HG03439 (cell line): ENCODE results near the gene DNAJB5.

Experiments used
- ATAC-seq: cut with Tn5 transposase; IDR thresholded peaks from one replicate; pipeline ENCODE4 v1.9.1; 2021; ENCODE audit warnings: mild to moderate bottlenecking, moderate library complexity; ENCODE audit not compliant: unreplicated experiment

Gene DNAJB5

GRCh38 chr9:34983209-34983608 lies 6.3 kb upstream of the DNAJB5 start:
- ATAC-seq, result no peak

- no peak for ATAC-seq
Observed at GRCh38 chr9:34984049-34984448, 5.5 kb upstream of the DNAJB5 start.

DNA sequence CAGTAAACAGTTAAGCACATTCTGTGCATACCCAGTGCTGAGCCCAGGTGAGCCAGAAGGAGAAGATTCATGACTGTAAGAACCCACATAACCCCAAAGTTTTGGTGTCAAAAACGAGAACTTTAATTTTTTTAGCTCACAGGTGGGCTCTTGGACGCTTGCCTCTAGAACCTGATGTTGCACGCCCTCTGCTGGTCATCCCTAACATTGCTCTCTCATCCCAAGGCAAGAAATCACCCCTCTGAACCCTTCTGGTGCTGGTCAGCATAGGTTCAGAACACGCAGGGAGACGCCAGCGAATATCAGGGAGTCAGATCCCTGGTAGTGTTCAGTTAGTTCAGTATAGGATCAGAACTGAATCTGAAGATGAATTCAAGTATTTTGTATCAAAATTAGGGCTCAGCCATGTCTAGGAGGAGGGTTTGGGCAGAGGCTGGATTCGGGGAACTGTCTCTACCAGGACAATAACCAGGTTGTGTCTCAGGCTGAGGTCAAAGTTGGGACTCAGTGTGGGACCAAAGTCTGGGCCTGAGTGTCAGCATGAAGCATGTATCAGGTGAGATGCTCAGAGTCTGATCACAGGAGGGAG lies 4.1 kb upstream of the DNAJB5 start:
- ATAC-seq, result no peak

- ATAC-seq, result no peak
Observed at GRCh38 chr9:34986540-34987047, 3.0 kb upstream of the DNAJB5 start.

- no peak for ATAC-seq
Observed at GRCh38 chr9:34987160-34987901, 2.2 kb upstream of the DNAJB5 start.

GRCh38 chr9:34988218-34989002 lies 1.1 kb upstream of the DNAJB5 start:
- no peak for ATAC-seq

DNA sequence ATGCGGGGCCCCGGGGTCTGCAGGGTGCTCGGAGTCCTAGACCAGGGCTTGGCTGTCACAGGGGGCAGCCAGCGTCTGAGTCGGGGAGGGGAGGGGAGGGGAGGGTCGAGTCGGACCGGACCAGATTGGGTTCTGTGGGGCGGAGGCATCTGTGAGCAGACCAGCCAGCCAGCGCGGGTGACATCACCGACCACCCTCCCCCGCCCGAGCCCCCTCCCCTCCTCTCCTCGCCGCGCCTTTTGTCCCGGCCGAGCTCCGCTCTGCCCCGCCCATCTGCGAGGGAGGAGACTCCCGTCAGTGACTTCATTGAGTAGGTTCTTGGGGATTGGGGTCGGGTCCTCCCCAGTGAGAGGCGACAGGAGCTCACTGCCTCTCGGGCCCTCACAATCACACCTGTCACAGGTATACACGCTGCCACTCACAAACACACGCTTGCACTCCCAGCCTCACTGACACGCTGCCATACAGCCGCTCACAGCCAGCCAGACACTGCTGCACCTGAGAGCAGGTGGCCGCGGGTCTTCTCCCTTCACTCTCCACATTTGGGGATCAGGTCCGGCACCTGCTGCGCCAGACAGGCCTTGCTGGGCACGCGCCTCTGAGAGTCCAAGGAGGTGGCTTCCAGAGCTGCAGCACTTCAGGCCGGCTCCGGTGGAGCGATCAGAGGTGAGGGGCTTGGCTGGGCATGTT lies 546 bp downstream of the DNAJB5 start:
- ATAC-seq, result no peak

DNA sequence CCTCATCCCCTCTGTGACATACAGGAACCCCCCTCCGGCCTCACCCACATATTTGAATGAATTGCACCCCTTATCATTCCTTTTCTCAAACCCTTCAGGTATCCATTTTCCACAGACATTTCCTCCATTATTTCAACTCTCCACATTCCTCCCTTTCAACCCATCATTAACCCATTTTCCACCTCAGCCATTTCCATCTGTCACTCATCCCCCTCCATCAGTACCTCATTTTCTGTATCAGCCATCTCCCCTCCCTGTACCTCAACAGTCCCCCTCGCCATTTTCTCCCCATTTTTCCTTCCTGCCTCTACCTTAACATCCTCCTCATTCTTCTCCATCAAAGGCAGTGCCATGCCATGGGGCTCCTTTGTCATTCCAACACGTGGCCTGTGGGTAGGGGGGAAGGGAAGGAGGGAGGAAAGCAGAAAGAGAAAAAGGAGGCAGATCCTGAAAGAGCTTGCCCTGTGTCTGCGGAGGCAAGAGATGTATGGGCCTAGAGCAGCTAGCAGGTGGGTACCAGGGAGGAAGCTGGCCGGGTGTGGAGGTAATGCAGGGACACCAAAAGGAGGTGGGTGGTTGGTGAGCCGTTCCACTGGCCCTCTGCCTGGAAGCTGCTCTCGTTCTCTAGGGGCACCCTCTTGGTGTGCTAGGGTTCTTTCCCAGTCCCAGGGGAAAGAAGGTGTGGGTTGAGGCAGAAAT lies 1.5 kb downstream of the DNAJB5 start:
- no peak for ATAC-seq

DNA sequence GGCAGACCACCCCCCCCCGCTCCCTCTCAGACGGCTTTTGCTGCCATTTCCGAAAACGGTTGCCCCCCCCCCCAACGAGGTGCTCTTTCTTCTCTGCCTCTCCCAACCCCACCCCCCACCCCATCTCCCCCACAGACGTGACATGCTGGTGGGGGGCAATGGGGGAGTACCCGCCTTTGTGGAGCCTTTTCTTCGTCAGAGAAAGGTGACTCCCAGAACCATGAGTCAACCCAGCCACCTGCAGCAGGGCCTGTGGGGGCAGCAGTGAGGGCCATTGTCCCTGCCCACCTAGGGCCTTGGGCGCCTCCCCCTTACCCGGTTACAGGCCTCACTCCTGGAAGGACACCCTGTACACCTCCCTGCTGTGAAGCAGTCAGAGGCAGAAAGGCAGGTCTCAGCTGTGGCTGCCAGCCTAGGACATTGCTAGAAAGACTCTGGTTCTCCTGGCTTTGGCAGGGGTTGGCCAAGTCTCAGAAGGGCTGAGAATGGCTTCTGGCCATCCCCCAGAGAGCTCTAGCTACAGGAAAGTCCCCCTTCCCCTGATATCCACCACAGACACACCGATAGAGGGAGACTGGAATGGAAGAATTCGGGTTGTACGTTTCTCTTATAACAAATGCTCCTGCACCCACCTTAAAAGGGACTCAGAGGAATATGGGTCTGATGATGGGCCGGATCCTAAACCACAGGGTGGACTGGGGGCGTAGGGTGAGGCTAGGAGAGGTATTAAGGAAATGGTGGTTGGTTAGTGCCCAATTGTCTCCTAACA lies 2.2 kb downstream of the DNAJB5 start:
- ATAC-seq, result no peak

GRCh38 chr9:34992376-34992951 lies 2.9 kb downstream of the DNAJB5 start:
- ATAC-seq, result no peak

GRCh38 chr9:34993502-34994259 lies 4.1 kb downstream of the DNAJB5 start:
- ATAC-seq, result no peak

DNA sequence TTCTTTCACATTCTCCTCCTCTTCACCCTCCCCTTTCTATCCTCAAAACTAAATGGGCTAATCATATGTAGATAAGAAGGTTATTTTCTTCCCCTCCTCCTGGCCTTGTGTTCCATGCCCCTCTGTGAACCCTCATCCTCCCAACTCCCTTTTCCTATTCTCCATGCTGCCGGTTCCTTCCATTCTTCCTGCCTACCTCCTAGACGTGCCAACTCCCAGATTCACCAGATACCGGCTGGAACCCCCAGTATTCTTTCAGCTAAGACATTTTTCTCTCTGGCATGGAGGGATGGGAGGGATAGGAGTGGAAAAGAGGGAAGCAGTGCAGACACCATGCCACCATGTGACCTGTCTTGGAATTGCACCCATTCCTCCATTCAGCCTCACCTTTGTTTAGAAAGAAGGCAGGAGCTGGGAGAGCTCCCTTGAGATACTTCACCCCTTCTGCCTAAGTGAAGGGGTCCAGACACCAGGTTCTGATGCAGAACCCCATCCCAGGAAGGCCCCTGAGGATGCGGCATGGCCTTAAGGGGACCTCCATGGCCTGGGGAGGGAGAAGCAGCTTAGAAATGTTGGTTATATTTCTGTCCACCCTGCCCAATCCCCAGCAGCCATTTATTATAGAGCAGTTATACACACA lies 4.8 kb downstream of the DNAJB5 start:
- no peak for ATAC-seq

DNA sequence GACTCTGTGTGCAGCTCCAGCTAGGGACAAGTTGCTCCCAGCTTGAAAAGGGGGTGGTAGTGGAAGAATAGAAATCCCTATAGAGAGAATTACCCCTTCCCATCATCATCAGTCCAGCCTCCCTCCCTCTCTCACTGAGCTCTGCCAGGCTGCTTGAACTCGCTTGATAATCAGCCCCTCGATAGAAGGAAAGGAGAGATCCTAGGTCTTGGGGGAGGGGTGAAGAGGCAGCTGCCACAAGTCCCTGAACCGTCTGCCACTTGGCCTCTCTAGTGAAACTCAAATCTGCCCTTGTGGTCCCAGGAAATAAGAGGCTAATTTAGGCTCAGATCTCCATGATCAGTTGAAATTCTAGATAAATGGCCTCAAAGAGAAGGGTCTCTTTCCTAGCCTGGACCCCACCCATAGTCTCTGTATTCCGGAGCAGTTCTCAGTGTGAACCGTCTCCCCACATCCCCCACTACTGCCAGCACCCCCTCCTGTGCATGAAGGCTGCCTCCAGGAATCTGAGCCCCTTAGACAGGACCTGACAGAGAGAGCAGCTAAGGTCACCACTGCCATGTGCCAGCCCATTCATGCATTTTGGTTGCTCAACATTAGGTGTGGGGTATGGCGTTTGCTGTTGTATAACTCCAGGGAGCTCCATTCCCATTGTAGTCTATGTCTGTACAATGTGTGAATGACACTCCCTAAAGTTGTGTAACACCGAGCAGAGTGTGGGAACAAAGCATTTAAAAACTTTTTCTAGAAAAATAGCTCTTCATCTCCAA lies 5.5 kb downstream of the DNAJB5 start:
- ATAC-seq, result no peak

DNA sequence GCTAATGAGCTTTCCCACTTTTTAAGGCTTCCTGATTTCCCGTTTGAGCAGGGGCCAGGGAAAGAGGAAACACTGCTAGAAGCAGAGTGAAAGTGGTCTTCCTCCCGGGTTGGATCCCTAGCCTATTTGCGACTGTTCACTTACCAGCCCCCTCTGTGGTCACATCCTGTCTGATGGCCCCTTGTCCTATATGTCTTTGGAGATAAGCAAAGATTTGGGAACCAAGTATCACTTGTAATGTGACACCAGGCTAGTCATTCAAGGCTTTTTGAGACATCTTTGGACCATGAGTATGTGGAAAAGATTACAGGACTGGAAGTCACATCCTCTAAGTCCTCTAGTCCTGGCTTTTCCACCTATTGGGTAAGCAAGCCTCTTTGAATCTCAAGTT lies 6.1 kb downstream of the DNAJB5 start:
- ATAC-seq, result no peak

DNA sequence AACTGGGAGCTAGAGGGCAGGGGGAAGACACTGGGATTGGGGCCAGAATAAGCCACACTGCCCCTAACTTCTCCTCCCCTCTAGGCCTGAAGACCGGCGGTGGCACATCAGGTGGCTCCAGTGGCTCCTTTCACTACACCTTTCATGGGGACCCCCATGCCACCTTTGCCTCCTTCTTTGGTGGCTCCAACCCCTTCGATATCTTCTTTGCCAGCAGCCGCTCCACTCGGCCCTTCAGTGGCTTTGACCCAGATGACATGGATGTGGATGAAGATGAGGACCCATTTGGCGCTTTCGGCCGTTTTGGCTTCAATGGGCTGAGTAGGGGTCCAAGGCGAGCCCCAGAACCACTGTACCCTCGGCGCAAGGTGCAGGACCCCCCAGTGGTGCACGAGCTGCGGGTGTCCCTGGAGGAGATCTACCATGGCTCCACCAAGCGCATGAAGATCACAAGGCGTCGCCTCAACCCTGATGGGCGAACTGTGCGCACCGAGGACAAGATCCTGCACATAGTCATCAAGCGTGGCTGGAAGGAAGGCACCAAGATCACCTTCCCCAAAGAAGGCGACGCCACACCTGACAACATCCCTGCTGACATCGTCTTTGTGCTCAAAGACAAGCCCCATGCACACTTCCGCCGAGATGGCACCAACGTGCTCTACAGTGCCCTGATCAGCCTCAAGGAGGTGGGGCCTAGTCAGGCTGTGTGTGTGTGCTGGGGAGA lies 6.8 kb downstream of the DNAJB5 start:
- ATAC-seq, result no peak

- no peak for ATAC-seq
Observed at GRCh38 chr9:34996905-34997279, 7.3 kb downstream of the DNAJB5 start.

GRCh38 chr9:34997379-34997781 lies 7.8 kb downstream of the DNAJB5 start:
- no peak for ATAC-seq
